HepG2 (cell line): ENCODE data around the gene ZNF853. TPM values are rescaled to one million over a fixed set of nuclear protein-coding genes. Genes with fewer than 3 reads are reported as not detected.

Source experiments
- NR2C2 ChIP-seq: sonication (generic); formaldehyde crosslinking; IDR thresholded peaks from 2 replicates; pipeline ENCODE4 v1.4.0; 2020; ENCODE audit warnings: missing genetic modification reagents, mild to moderate bottlenecking, moderate library complexity, borderline replicate concordance
- ZNF263 ChIP-seq: sonication (generic); formaldehyde crosslinking; IDR thresholded peaks from 2 replicates; pipeline ENCODE4 v1.4.0; 2020; ENCODE audit warnings: missing genetic modification reagents
- polyA plus RNA-seq, 8 experiments: library from polyadenylated mRNA; depleted of rRNA in 3 of 8; stranded (reverse) in 7 of 8; unstranded in 1 of 8; fragments of >200 nt; fragmentation: Illumina TruSeq in 4 of 8; extraction: Trizol in 4 of 8; gene quantifications; 2 replicates each; pipeline versions ENCODE4 v1.2.1 to v1.2.3, GENCODE V29; 2011 to 2016; ENCODE audit warnings: low read depth in 4 of 8, missing spikeins in 1 of 8, mixed read lengths in 1 of 8; ENCODE audit not compliant: insufficient read depth in 1 of 8
- total RNA-seq, 5 experiments: library from RNA; depleted of rRNA; stranded (reverse); fragments of >200 nt; fragmentation: Illumina TruSeq; extraction: Trizol; gene quantifications; 2 replicates each; pipeline ENCODE4 v1.2.3, GENCODE V29; 2016; ENCODE audit warnings: low read depth in 1 of 5
- TF ChIP-seq, protein P1 (sequence below): sonication (generic); formaldehyde crosslinking; IDR thresholded peaks from one replicate; pipeline ENCODE4 v1.5.1; 2020; ENCODE audit warnings: mild to moderate bottlenecking, missing genetic modification reagents; ENCODE audit errors: not compliant biosample characterization

ZNF853 gene
- total and polyA plus RNA-seq, 2 of the 13 experiments (the other 11 are each of a cell fraction or from before 2014, with no cell fraction given): 2.1 to 6.2 TPM

DNA sequence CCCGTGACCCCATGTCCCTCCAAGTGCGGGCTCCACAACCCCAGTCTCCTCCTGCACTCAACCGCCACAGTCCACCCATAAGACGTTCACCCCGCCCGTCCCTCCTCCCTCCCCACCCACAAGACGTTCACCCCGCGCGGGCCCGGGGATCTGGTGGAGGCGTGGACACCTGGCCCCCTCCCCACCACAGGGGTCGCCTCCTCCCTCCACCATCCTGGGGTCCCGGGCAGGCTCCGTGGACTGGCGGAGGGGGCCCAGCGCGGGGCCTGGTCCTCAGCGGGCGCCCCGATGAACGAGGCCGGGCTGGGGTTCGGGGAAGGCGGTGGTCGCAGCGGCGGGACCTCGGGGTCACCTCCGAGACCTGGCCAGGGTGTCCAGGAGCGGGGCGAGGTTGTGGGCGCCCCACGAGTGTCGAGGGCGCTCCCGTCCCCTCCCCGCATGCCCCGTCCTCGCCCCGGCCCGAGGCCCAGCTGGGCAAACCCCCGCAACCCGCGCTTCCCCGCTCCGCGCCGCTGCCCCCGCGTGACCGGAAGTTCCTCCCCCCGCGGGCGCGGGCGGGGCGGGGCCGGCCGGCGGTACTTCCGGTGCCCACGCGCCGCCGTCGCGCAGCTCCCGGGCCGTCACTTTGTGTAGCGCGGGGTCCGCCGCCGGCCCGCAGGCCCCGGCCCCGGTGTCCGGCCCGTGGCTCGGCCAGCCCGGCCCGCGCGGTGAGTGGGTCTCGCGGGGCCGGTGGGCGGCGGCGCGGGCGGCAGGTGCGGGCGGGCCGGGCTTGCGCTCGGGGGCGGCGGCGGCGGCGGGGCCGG, 21.5 kb downstream of the ZNF853 start, which contains the start of gene ZNF316 (continued):
- peak; percentile 20; the same call in 1 of the 2 replicates for TF ChIP-seq ZNF263
- TF ChIP-seq NR2C2: 0 out of 2 replicates have a peak, but pooled peaks have one; percentile 37
- TF ChIP-seq, protein P1, sequence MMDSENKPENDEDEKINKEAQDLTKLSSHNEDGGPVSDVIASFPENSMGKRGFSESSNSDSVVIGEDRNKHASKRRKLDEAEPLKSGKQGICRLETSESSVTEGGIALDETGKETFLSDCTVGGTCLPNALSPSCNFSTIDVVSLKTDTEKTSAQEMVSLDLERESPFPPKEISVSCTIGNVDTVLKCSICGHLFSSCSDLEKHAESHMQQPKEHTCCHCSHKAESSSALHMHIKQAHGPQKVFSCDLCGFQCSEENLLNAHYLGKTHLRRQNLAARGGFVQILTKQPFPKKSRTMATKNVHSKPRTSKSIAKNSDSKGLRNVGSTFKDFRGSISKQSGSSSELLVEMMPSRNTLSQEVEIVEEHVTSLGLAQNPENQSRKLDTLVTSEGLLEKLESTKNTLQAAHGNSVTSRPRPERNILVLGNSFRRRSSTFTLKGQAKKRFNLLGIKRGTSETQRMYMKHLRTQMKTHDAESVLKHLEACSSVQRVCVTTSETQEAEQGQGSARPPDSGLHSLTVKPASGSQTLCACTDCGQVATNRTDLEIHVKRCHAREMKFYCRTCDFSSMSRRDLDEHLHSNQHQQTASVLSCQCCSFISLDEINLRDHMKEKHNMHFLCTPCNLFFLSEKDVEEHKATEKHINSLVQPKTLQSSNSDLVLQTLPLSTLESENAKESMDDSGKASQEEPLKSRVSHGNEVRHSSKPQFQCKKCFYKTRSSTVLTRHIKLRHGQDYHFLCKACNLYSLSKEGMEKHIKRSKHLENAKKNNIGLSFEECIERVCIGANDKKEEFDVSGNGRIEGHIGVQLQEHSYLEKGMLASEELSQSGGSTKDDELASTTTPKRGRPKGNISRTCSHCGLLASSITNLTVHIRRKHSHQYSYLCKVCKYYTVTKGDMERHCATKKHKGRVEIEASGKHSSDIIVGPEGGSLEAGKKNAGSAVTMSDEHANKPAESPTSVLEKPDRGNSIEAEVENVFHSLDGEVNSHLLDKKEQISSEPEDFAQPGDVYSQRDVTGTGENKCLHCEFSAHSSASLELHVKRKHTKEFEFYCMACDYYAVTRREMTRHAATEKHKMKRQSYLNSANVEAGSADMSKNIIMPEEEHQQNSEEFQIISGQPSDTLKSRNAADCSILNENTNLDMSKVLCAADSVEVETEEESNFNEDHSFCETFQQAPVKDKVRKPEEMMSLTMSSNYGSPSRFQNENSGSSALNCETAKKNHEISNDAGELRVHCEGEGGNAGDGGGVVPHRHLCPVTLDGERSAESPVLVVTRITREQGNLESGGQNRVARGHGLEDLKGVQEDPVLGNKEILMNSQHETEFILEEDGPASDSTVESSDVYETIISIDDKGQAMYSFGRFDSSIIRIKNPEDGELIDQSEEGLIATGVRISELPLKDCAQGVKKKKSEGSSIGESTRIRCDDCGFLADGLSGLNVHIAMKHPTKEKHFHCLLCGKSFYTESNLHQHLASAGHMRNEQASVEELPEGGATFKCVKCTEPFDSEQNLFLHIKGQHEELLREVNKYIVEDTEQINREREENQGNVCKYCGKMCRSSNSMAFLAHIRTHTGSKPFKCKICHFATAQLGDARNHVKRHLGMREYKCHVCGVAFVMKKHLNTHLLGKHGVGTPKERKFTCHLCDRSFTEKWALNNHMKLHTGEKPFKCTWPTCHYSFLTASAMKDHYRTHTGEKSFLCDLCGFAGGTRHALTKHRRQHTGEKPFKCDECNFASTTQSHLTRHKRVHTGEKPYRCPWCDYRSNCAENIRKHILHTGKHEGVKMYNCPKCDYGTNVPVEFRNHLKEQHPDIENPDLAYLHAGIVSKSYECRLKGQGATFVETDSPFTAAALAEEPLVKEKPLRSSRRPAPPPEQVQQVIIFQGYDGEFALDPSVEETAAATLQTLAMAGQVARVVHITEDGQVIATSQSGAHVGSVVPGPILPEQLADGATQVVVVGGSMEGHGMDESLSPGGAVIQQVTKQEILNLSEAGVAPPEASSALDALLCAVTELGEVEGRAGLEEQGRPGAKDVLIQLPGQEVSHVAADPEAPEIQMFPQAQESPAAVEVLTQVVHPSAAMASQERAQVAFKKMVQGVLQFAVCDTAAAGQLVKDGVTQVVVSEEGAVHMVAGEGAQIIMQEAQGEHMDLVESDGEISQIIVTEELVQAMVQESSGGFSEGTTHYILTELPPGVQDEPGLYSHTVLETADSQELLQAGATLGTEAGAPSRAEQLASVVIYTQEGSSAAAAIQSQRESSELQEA (CRISPR knock-in tag): peak; percentile 21
